Uterus (tissue), 4 donors: ENCODE results near the gene SSX1. TPM values are rescaled to one million over a fixed set of nuclear protein-coding genes. Genes with fewer than 3 reads are reported as not detected.
"Not testable (repeated sequence)": the region's sequence is repeated elsewhere in the genome, so short reads cannot be mapped to it uniquely, and the experiment has no call there.

ENCODE experiments used
- DNase-seq, 2 donors: peaks; one replicate each; pipeline ENCODE4 v3.0.0-alpha.2; 2019 to 2020
- H3K27ac ChIP-seq, 2 donors: fragments of 200-600 bp; sonication (generic); 1 replicate in 1 of 2; 2 replicates in 1 of 2; pipeline ENCODE4 v1.5.1; 2016 to 2018
- H3K27me3 ChIP-seq, 2 donors: fragments of 200-600 bp; sonication (generic); one replicate each; pipeline ENCODE4 v1.5.1; 2018 to 2019; ENCODE audit warnings: control low read depth in 1 of 2
- H3K36me3 ChIP-seq, 2 donors: fragments of 200-600 bp; sonication (generic); one replicate each; pipeline ENCODE4 v1.5.1; 2019; ENCODE audit warnings: control low read depth in 1 of 2
- H3K4me1 ChIP-seq, 2 donors: fragments of 200-600 bp; sonication (generic); one replicate each; pipeline ENCODE4 v1.5.1; 2018 to 2019; ENCODE audit warnings: control low read depth in 1 of 2
- H3K4me3 ChIP-seq, 2 donors: fragments of 200-600 bp; sonication (generic); 1 replicate in 1 of 2; 2 replicates in 1 of 2; pipeline ENCODE4 v1.5.1; 2018 to 2019; ENCODE audit warnings: mild to moderate bottlenecking in 1 of 2
- H3K9me3 ChIP-seq, 2 donors: fragments of 200-600 bp; sonication (generic); one replicate each; pipeline ENCODE4 v1.5.1; 2019; ENCODE audit warnings: control low read depth in 1 of 2
- CTCF ChIP-seq, 4 experiments: fragments of 200-600 bp in 2 of 4; fragments of 450-650 bp in 2 of 4; sonication (generic) in 2 of 4; IDR thresholded peaks; one replicate each; pipeline ENCODE4 v1.5.1; 2016 to 2019; ENCODE audit warnings: antibody characterized with exemption in 4 of 4, mild to moderate bottlenecking in 2 of 4, moderate library complexity in 1 of 4
- POLR2A ChIP-seq, 2 donors: fragments of 450-650 bp; IDR thresholded peaks; one replicate each; pipeline ENCODE4 v1.6.1; 2016; ENCODE audit warnings: antibody characterized with exemption in 2 of 2, mild to moderate bottlenecking in 1 of 2, moderate library complexity in 1 of 2
- intact Hi-C: fragments of 100-400 bp; cut with DNase I; formaldehyde crosslinking; loops from one replicate; pipeline ENCODE4 v1.15.1; 2023; ENCODE audit warnings: low total_unique reads
- total RNA-seq, 4 donors: library from RNA; depleted of rRNA in 3 of 4; stranded (reverse); fragments of >200 nt in 3 of 4; gene quantifications; one replicate each; pipeline versions ENCODE4 v1.1.0 to v1.2.4, GENCODE V29; 2014 to 2023
- donor health status: DM: yes; HTN: yes; CAD: no.

The SSX1 gene
- not detected for total RNA-seq

- H3K9me3 ChIP-seq, H3K27ac ChIP-seq, H3K36me3 ChIP-seq, H3K27me3 ChIP-seq, H3K4me1 ChIP-seq, H3K4me3 ChIP-seq, intact Hi-C loops, DNase-seq: not testable (repeated sequence)
These were observed at the start of gene SSX1 for GRCh38 chrX:48255062-48255796. Gene SSX1 (plus strand): TSS chrX:48255392. CDS start chrX:48257242, 1,850 bp downstream.

- H3K4me1 ChIP-seq, H3K9me3 ChIP-seq, H3K27ac ChIP-seq, intact Hi-C loops, H3K36me3 ChIP-seq, H3K4me3 ChIP-seq, H3K27me3 ChIP-seq, DNase-seq: not testable (repeated sequence)
These were observed 40.9 kb upstream of the SSX1 start for GRCh38 chrX:48214341-48214740.

GRCh38 chrX:48224196-48224595, 31.0 kb upstream of the SSX1 start:
- DNase-seq, H3K27ac ChIP-seq, H3K4me3 ChIP-seq, H3K9me3 ChIP-seq, intact Hi-C loops, H3K27me3 ChIP-seq, H3K36me3 ChIP-seq, H3K4me1 ChIP-seq: not testable (repeated sequence)

- H3K4me3 ChIP-seq, H3K9me3 ChIP-seq, H3K27me3 ChIP-seq, intact Hi-C loops, H3K36me3 ChIP-seq, H3K27ac ChIP-seq, H3K4me1 ChIP-seq, DNase-seq: not testable (repeated sequence)
These were observed 2.2 kb upstream of the SSX1 start for GRCh38 chrX:48252945-48253344.

- DNase-seq, H3K4me3 ChIP-seq, H3K4me1 ChIP-seq, H3K36me3 ChIP-seq, H3K27ac ChIP-seq, H3K9me3 ChIP-seq, H3K27me3 ChIP-seq, intact Hi-C loops: not testable (repeated sequence)
These were observed 19.2 kb downstream of the SSX1 start for GRCh38 chrX:48274365-48274764.

GRCh38 chrX:48278958-48279357, 23.8 kb downstream of the SSX1 start:
- H3K9me3 ChIP-seq = no peaks in the 10 kb centered on the region
- DNase-seq = peak in 1 of 2 donors; percentile 20
- H3K36me3 ChIP-seq = no peaks in the 10 kb centered on the region
- H3K27ac ChIP-seq = no peak overlapping the region
- intact Hi-C loops = no loop called here
- no peaks in the 10 kb centered on the region for H3K4me1 ChIP-seq
- no peaks in the 10 kb centered on the region for H3K27me3 ChIP-seq
- TF ChIP-seq POLR2A (IDR thresholded peaks at IDR 0.05) = no peak
- TF ChIP-seq CTCF (IDR thresholded peaks at IDR 0.05) = no peak
- H3K4me3 ChIP-seq = no peak overlapping the region

- H3K27me3 ChIP-seq, H3K4me1 ChIP-seq, H3K9me3 ChIP-seq, H3K4me3 ChIP-seq, DNase-seq, H3K36me3 ChIP-seq, H3K27ac ChIP-seq, intact Hi-C loops: not testable (repeated sequence)
These were observed 25.5 kb downstream of the SSX1 start for GRCh38 chrX:48280729-48281128.

- Histone ChIP-seq H3K9me3 (no peaks in the 10 kb centered on the region), H3K4me1 (no peaks in the 10 kb centered on the region), H3K27me3 (no peaks in the 10 kb centered on the region), H3K36me3 (no peaks in the 10 kb centered on the region), H3K27ac (no peak overlapping the region), H3K4me3 (no peak overlapping the region)
- intact Hi-C loops = no loop called here
- no peak for DNase-seq
- no peak for TF ChIP-seq POLR2A (IDR thresholded peaks at IDR 0.05)
- no peak for TF ChIP-seq CTCF (IDR thresholded peaks at IDR 0.05)
These were observed 51.0 kb downstream of the SSX1 start for GRCh38 chrX:48306175-48306574.

GRCh38 chrX:48313996-48314395, 58.8 kb downstream of the SSX1 start:
- H3K4me3 ChIP-seq, intact Hi-C loops, H3K4me1 ChIP-seq, H3K27me3 ChIP-seq, H3K36me3 ChIP-seq, H3K9me3 ChIP-seq, DNase-seq, H3K27ac ChIP-seq: not testable (repeated sequence)
